ENCODE measurements around the gene GOPC. TPM values are rescaled to one million over a fixed set of nuclear protein-coding genes. Genes with fewer than 3 reads are reported as not detected.

Gene GOPC
- total and polyA plus RNA-seq, 2 of the 13 experiments (the other 11 are each of a cell fraction or from before 2014, with no cell fraction given), result 20.9 to 41.5 TPM

- TF ChIP-seq, protein P1, sequence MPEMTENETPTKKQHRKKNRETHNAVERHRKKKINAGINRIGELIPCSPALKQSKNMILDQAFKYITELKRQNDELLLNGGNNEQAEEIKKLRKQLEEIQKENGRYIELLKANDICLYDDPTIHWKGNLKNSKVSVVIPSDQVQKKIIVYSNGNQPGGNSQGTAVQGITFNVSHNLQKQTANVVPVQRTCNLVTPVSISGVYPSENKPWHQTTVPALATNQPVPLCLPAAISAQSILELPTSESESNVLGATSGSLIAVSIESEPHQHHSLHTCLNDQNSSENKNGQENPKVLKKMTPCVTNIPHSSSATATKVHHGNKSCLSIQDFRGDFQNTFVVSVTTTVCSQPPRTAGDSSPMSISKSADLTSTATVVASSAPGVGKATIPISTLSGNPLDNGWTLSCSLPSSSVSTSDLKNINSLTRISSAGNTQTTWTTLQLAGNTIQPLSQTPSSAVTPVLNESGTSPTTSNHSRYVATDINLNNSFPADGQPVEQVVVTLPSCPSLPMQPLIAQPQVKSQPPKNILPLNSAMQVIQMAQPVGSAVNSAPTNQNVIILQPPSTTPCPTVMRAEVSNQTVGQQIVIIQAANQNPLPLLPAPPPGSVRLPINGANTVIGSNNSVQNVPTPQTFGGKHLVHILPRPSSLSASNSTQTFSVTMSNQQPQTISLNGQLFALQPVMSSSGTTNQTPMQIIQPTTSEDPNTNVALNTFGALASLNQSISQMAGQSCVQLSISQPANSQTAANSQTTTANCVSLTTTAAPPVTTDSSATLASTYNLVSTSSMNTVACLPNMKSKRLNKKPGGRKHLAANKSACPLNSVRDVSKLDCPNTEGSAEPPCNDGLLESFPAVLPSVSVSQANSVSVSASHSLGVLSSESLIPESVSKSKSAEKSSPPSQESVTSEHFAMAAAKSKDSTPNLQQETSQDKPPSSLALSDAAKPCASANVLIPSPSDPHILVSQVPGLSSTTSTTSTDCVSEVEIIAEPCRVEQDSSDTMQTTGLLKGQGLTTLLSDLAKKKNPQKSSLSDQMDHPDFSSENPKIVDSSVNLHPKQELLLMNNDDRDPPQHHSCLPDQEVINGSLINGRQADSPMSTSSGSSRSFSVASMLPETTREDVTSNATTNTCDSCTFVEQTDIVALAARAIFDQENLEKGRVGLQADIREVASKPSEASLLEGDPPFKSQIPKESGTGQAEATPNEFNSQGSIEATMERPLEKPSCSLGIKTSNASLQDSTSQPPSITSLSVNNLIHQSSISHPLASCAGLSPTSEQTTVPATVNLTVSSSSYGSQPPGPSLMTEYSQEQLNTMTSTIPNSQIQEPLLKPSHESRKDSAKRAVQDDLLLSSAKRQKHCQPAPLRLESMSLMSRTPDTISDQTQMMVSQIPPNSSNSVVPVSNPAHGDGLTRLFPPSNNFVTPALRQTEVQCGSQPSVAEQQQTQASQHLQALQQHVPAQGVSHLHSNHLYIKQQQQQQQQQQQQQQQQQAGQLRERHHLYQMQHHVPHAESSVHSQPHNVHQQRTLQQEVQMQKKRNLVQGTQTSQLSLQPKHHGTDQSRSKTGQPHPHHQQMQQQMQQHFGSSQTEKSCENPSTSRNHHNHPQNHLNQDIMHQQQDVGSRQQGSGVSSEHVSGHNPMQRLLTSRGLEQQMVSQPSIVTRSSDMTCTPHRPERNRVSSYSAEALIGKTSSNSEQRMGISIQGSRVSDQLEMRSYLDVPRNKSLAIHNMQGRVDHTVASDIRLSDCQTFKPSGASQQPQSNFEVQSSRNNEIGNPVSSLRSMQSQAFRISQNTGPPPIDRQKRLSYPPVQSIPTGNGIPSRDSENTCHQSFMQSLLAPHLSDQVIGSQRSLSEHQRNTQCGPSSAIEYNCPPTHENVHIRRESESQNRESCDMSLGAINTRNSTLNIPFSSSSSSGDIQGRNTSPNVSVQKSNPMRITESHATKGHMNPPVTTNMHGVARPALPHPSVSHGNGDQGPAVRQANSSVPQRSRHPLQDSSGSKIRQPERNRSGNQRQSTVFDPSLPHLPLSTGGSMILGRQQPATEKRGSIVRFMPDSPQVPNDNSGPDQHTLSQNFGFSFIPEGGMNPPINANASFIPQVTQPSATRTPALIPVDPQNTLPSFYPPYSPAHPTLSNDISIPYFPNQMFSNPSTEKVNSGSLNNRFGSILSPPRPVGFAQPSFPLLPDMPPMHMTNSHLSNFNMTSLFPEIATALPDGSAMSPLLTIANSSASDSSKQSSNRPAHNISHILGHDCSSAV (CRISPR knock-in tag; IDR thresholded peaks at IDR 0.05; ENCODE audit: borderline replicate concordance), result no peak
- TF ChIP-seq CTCF (CRISPR knock-in tag; IDR thresholded peaks at IDR 0.05) (peak; percentile 9; the same call in 1 of the 2 replicates), TBX2 (CRISPR knock-in tag; IDR thresholded peaks at IDR 0.05; ENCODE audit: borderline replicate concordance) (no peak), ZNF788 (CRISPR knock-in tag; IDR thresholded peaks at IDR 0.05; ENCODE audit: borderline replicate concordance) (no peak), SP2 (CRISPR knock-in tag; IDR thresholded peaks at IDR 0.05) (no peak), REST (IDR thresholded peaks at IDR 0.05; ENCODE audit: borderline replicate concordance in 1 of 2, low read depth in 1 of 2, low read length in 2 of 2) (no peak), KLF11 (CRISPR knock-in tag; IDR thresholded peaks at IDR 0.05) (0 out of 2 replicates have a peak, but pooled peaks have one; percentile 47)
Measured at GRCh38 chr6:117555262-117555849, 47.0 kb downstream of the GOPC start (continued).
